Activated CD8-positive, alpha-beta memory T cell treated with anti-CD3 and anti-CD28 coated beads, Interleukin-2, amount 50 U/mL, for 1 hour (primary cell): ENCODE results near the gene MUC4.
"Not testable (repeated sequence)": the region's sequence is repeated elsewhere in the genome, so short reads cannot be mapped to it uniquely, and the experiment has no call there.

Experiments used
- DNase-seq: peaks from one replicate; pipeline ENCODE4 v3.0.0-alpha.2; 2020; ENCODE audit errors: extremely low read depth

Gene MUC4

DNA sequence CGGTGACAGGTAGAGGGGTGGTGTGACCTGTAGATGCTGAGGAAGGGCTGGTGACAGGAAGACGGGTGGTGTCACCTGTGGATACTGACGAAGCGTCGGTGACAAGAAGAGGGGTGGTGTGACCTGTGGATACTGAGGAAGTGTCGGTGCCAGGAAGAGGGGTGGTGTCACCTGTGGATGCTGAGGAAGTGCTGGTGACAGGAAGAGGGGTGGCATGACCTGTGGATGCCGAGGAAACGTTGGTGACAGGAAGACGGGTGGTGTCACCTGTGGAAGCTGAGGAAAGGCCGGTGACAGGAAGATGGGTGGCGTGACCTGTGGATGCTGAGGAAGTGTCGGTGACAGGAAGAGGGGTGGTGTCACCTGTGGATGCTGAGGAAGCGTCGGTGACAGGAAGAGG is 27.7 kb downstream of the MUC4 start:
- not testable (repeated sequence) for DNase-seq

- DNase-seq, result not testable (repeated sequence)
These were observed 30.5 kb downstream of the MUC4 start for GRCh38 chr3:195781236-195781635.

DNA sequence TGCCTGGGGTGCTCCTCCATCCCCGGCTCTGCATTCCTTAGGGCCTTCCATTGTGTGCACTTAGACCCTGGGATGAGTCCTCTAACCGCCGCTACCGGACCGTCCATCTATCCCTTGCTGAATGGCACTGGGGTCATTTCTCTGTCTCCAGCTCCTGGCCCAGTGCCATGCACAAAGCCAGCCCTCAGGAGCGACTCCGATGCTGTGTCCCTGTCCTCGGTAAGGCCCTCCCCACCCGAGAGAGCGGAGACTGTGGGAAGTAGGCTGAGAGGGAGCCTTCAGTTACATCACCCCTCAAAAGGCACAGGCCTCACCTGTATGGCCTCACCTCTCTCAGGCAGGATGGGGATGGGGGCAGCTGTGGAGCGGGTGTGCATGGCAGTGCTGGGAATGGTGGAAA is 33.8 kb downstream of the MUC4 start:
- no peak for DNase-seq

GRCh38 chr3:195774917-195775316 is 36.8 kb downstream of the MUC4 start:
- no peak for DNase-seq

- DNase-seq, result no peak
These were observed 37.7 kb downstream of the MUC4 start for GRCh38 chr3:195773956-195774537.

GRCh38 chr3:195771646-195772300 is 40.0 kb downstream of the MUC4 start:
- DNase-seq, result no peak

- not testable (repeated sequence) for DNase-seq
These were observed 40.7 kb downstream of the MUC4 start for GRCh38 chr3:195770841-195771645.

- DNase-seq, result no peak
These were observed 41.5 kb downstream of the MUC4 start for GRCh38 chr3:195770081-195770840.

DNA sequence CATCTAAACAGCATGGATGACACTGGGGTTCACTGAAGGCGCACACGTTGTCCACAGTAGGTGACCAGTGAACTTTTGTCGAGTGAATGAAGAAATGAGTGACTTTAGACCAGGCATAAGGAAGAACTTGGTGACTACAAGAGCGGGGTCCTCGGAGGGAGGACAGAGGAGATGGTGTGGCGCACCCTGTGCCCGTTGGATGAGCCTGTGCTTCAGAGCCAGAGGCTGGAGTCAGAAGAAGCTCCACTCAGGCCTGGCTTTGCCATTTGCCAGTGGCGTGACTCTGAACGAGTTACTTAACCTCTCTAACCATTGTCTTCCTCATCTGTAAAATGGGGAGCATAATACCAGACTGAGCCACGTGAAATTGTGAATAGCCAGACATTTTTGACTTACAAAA is 42.2 kb downstream of the MUC4 start:
- DNase-seq, result no peak

DNA sequence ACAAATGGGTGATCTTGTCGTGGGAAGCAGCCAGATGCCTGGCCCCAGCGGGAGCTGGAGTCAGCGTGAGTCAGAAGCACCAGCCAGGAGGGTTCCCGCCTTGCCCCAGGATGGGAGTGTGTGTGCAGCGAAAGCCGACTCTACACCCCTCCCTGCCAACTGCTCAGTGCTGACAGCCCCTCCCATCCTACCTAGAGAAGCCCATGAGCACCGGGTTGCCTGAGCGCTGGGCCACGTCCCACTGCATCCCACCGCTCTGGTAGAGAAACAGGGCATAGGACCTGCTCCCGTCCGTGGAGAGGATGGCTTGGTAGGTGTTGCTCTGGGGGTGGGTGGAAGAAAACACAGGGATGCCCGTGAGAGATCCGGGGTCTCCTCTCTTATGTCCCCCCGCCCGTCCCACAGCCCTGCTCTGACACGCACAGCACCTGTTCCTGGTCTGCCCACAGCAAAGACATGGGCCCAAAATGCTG is 42.9 kb downstream of the MUC4 start:
- DNase-seq, result no peak

- DNase-seq, result no peak
These were observed 43.3 kb downstream of the MUC4 start for GRCh38 chr3:195768414-195768813.

GRCh38 chr3:195767792-195768191 is 43.9 kb downstream of the MUC4 start:
- DNase-seq, result no peak

- DNase-seq, result no peak
These were observed 45.1 kb downstream of the MUC4 start for GRCh38 chr3:195766671-195767070.

- no peak for DNase-seq
These were observed 46.6 kb downstream of the MUC4 start for GRCh38 chr3:195764961-195765706.

DNA sequence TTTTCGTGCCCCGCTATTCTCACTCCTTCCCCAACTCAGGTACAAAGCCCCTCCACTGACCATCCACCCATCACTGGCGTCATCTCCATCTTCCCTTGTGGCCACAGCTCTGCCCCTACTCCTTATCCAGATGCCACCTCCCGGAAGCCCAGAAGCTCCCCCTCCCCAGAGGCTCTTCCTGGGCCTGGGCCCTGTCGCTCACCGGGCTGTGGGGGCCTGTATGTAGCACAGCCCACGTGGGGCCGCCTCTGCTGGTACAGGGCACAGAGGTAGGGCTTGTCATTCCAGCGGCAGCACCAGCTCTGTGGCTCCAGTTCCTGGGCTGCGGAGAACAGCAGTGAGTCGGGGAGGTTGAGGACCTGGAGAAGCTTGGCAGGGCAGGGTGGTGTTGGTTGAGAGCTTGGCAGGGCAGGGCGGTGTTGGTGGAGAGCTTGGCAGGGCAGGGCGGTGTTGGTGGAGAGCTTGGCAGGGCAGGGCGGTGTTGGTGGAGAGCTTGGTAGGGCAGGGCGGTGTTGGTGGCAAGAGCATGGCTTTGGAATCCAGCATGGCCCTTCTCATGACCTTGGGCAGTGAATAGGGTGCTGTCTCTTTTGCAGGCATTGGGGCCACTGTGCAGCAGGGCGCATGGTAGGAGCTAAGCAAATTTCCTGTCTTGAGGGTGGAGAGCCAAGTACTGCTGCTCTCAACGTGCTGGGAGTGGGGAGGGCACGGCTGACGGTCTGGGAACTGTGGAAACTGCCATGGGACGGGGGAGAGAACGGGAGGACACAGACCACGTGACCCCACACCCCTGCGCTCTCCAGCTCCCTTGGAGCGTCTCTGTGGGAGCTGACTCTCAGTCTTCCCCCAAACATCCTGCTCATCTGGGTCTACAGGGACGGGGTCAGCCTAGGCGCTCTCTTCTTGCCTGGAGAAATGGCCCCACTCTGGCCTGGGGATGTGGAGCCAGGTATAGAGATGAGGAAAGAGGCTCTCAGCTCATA is 47.6 kb downstream of the MUC4 start:
- no peak for DNase-seq

GRCh38 chr3:195763076-195763830 is 48.5 kb downstream of the MUC4 start:
- no peak for DNase-seq

- DNase-seq, result no peak
These were observed 49.1 kb downstream of the MUC4 start for GRCh38 chr3:195762611-195763010.

DNA sequence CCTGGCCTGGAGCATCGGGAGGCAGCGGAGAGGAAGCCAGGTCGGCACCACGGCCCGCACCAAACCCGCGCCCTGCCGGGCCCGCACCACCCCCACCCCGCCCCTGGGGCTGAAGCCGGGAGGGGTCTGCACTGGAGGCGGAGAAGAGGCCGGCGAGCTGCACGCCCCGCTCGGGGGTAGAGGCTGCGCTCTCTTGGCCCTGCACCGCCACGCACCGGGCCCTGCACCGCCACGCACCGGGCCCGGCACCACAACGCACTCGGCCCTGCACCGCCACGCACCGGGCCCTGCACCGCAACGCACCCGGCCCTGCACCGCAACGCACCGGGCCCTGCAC is 49.5 kb downstream of the MUC4 start:
- no peak for DNase-seq

- no peak for DNase-seq
These were observed 50.0 kb downstream of the MUC4 start for GRCh38 chr3:195761567-195762248.
